Keratinocyte (primary cell): ENCODE data around the gene ARMC10. TPM values are rescaled to one million over a fixed set of nuclear protein-coding genes. Genes with fewer than 3 reads are reported as not detected.

Source experiments
- DNase-seq: peaks from one replicate; pipeline ENCODE4 v3.0.0-alpha.2; 2011; ENCODE audit warnings: low read depth, missing footprints, low spot score
- FAIRE-seq: peaks from 2 replicates; lab custom pipeline; 2011; peaks lifted over from hg19 to GRCh38; lab: Jason Lieb, UNC
- H2AFZ ChIP-seq: 2 replicates; pipeline ENCODE4 v1.6.0; 2012; ENCODE audit warnings: low read length, control low read depth, inconsistent platforms; ENCODE audit not compliant: control insufficient read depth
- H3K27ac ChIP-seq: 2 replicates; pipeline ENCODE4 v1.5.1; 2011; ENCODE audit warnings: low read length; ENCODE audit not compliant: control insufficient read depth, insufficient read depth
- H3K27me3 ChIP-seq: 3 replicates; pipeline ENCODE4 v1.6.0; 2011; ENCODE audit warnings: low read length; ENCODE audit not compliant: control insufficient read depth, insufficient read depth; ENCODE audit errors: extremely low read depth
- H3K36me3 ChIP-seq, 2 experiments: 2 replicates in 1 of 2; 3 replicates in 1 of 2; pipeline ENCODE4 v1.5.1; 2011; ENCODE audit warnings: low read length in 2 of 2, mild to moderate bottlenecking in 1 of 2; ENCODE audit not compliant: control insufficient read depth in 2 of 2, insufficient read depth in 2 of 2; ENCODE audit errors: extremely low read depth in 1 of 2
- H3K4me1 ChIP-seq: 3 replicates; pipeline ENCODE4 v1.5.1; 2011; ENCODE audit warnings: low read length; ENCODE audit not compliant: control insufficient read depth, insufficient read depth; ENCODE audit errors: extremely low read depth
- H3K4me2 ChIP-seq: 3 replicates; pipeline ENCODE4 v1.6.0; 2011; ENCODE audit warnings: low read depth, low read length; ENCODE audit not compliant: control insufficient read depth, insufficient read depth; ENCODE audit errors: extremely low read depth
- H3K4me3 ChIP-seq, 3 experiments: fragments of 200-600 bp in 1 of 3; sonication (generic) in 1 of 3; 2 replicates in 2 of 3; 3 replicates in 1 of 3; pipeline ENCODE4 v1.5.1; 2011 to 2016; ENCODE audit warnings: low read length in 3 of 3, mild to moderate bottlenecking in 3 of 3, control low read depth in 2 of 3, inconsistent platforms in 1 of 3, low read depth in 1 of 3, mixed read lengths in 1 of 3, mixed run types in 1 of 3, moderate library complexity in 1 of 3; ENCODE audit not compliant: control insufficient read depth in 2 of 3, insufficient read depth in 2 of 3; ENCODE audit errors: extremely low read depth in 1 of 3
- H3K79me2 ChIP-seq: 2 replicates; pipeline ENCODE4 v1.6.0; 2012; ENCODE audit warnings: low read length; ENCODE audit not compliant: control insufficient read depth, insufficient read depth
- H3K9ac ChIP-seq: 3 replicates; pipeline ENCODE4 v1.6.0; 2011; ENCODE audit warnings: low read length; ENCODE audit not compliant: control insufficient read depth, insufficient read depth; ENCODE audit errors: extremely low read depth
- H3K9me1 ChIP-seq: 3 replicates; pipeline ENCODE4 v1.6.0; 2011; ENCODE audit warnings: low read length; ENCODE audit not compliant: control insufficient read depth, insufficient read depth; ENCODE audit errors: extremely low read depth
- H3K9me3 ChIP-seq: 2 replicates; pipeline ENCODE4 v1.5.1; 2012; ENCODE audit warnings: low read depth, low read length; ENCODE audit not compliant: control insufficient read depth
- H4K20me1 ChIP-seq: 3 replicates; pipeline ENCODE4 v1.6.0; 2011; ENCODE audit warnings: low read length; ENCODE audit not compliant: control insufficient read depth, insufficient read depth; ENCODE audit errors: extremely low read depth
- CTCF ChIP-seq, 3 experiments: IDR thresholded peaks in 1 of 3; conservative IDR thresholded peaks in 1 of 3; optimal IDR thresholded peaks in 1 of 3; 2 replicates in 2 of 3; 3 replicates in 1 of 3; pipeline versions ENCODE3 to v1.5.1; 2011; ENCODE audit warnings: low read length in 3 of 3, mild to moderate bottlenecking in 3 of 3, moderate library complexity in 2 of 3, control low read depth in 1 of 3, inconsistent platforms in 1 of 3; ENCODE audit not compliant: insufficient read depth in 2 of 3; ENCODE audit errors: extremely low read depth in 1 of 3
- EZH2 ChIP-seq: IDR thresholded peaks from one replicate; pipeline ENCODE4 v1.6.1; 2012; ENCODE audit warnings: inconsistent platforms, mild to moderate bottlenecking, low read length, moderate library complexity
- dilution Hi-C: fragments of 300-500 bp; cut with MboI; formaldehyde crosslinking; loops from one replicate; pipeline ENCODE4 v1.7.0; 2020; ENCODE audit warnings: low sequenced_read_pairs; ENCODE audit not compliant: extremely low pct_ligation_motif_present
- polyA minus RNA-seq, 3 experiments: library from RNA; depleted of rRNA, polyadenylated mRNA; stranded (reverse); fragments of >200 nt; gene quantifications; 1 replicate in 1 of 3; 2 replicates in 1 of 3; 3 replicates in 1 of 3; pipeline ENCODE4 v1.2.3, GENCODE V29; 2011
- polyA plus RNA-seq, 5 experiments: library from polyadenylated mRNA; depleted of rRNA in 3 of 5; stranded (reverse) in 3 of 5; stranded (forward) in 1 of 5; unstranded in 1 of 5; fragments of >200 nt; gene quantifications; 1 replicate in 1 of 5; 2 replicates in 3 of 5; 3 replicates in 1 of 5; pipeline versions ENCODE4 v1.2.1 to v1.2.3, GENCODE V29; 2011 to 2012; ENCODE audit warnings: missing spikeins in 2 of 5, low read depth in 1 of 5, low replicate concordance in 1 of 5

Gene ARMC10
- polyA plus RNA-seq (27.4 to 47.1 TPM (median 31.6 TPM) in 3 replicates), polyA minus RNA-seq (2.9 to 39.4 TPM (median 25.8 TPM) in 3 replicates)
- polyA plus RNA-seq (2011; ENCODE audit: low read depth): 11.6 TPM
- polyA plus RNA-seq (2011; cell fraction: cytosol; rRNA removed): 30.4 and 64.4 TPM in 2 replicates
- polyA plus RNA-seq (2011; cell fraction: nucleus; rRNA removed): 14.2 and 16.0 TPM in 2 replicates
- polyA plus RNA-seq (2012; ENCODE audit: low replicate concordance): 28.3 and 34.8 TPM in 2 replicates
- 45.5 TPM for polyA minus RNA-seq (2011; cell fraction: cytosol; rRNA and poly(A)+ RNA removed)
- 7.1 and 15.8 TPM in 2 replicates for polyA minus RNA-seq (2011; cell fraction: nucleus; rRNA and poly(A)+ RNA removed)

- TF ChIP-seq CTCF (optimal IDR thresholded peaks at IDR 0.05 in 1 of 3, IDR thresholded peaks at IDR 0.05 in 1 of 3, conservative IDR thresholded peaks at IDR 0.05 in 1 of 3; ENCODE audit: extremely low read depth in 1 of 3, insufficient read depth in 2 of 3, low read length in 3 of 3): peak in 2 of 3 experiments; percentile 20 to 49
- no peak for TF ChIP-seq EZH2
- H3K4me2 ChIP-seq: peak within 1 kb of the TSS; percentile 95
- peaks cover 13% of the 10 kb centered on the region for H3K4me1 ChIP-seq
- H3K9me3 ChIP-seq: no peaks in the 10 kb centered on the region
- no peaks in the 10 kb centered on the region for H4K20me1 ChIP-seq
- peaks cover 3% of the 10 kb centered on the region for H3K9me1 ChIP-seq
- H3K27me3 ChIP-seq: no peaks in the 10 kb centered on the region
- dilution Hi-C loops: no loop called here
- H3K79me2 ChIP-seq: peaks cover 32% of the 10 kb centered on the region
- H3K9ac ChIP-seq: peak within 1 kb of the TSS; percentile 77
- DNase-seq (peak; percentile 53), FAIRE-seq (peak; percentile 87)
- peak within 1 kb of the TSS; percentile 81 for H3K27ac ChIP-seq
- peak within 1 kb of the TSS; percentile 66 to 93 (median 91) for H3K4me3 ChIP-seq
- peak within 1 kb of the TSS; percentile 100 for H2AFZ ChIP-seq
- H3K36me3 ChIP-seq: peaks cover 0 to 2% of the 10 kb centered on the region in 2 experiments
Measured at GRCh38 chr7:103074519-103075336, at the start of gene ARMC10, which contains the start of gene FBXL13. TSS of gene ARMC10 (plus strand) at chr7:103075140. CDS start at chr7:103075273, 133 bp downstream. TSS of gene FBXL13 (minus strand) at chr7:103074796.

DNA sequence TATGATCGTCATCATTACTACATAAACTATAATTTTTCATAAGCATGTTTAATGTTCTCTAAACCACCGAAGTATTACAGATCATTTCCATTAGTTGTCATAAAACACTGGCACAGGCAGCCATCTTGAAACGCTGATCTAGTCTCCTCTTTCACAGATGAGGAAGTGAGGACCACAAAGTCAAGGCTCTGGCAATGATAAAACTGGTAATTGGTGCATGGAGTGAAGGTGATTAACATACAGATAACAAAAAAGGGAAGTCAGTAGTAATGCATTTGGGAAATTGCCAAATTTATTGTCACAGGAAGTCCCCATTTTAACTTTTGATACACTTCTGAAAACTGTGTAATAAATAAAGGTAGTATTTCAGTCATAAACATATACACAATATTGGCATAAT is 49.6 kb upstream of the ARMC10 start:
- Histone ChIP-seq H3K36me3 (no peaks in the 10 kb centered on the region), H3K79me2 (no peaks in the 10 kb centered on the region), H3K9me3 (no peaks in the 10 kb centered on the region), H3K27ac (no peak overlapping the region), H3K4me3 (no peak overlapping the region), H4K20me1 (no peaks in the 10 kb centered on the region), H3K27me3 (no peaks in the 10 kb centered on the region), H2AFZ (no peak overlapping the region), H3K4me2 (no peak overlapping the region), H3K9me1 (no peaks in the 10 kb centered on the region), H3K9ac (no peak overlapping the region), H3K4me1 (no peaks in the 10 kb centered on the region)
- FAIRE-seq (no peak), DNase-seq (no peak)
- TF ChIP-seq EZH2 (no peak), CTCF (optimal IDR thresholded peaks at IDR 0.05 in 1 of 3, IDR thresholded peaks at IDR 0.05 in 1 of 3, conservative IDR thresholded peaks at IDR 0.05 in 1 of 3; ENCODE audit: extremely low read depth in 1 of 3, insufficient read depth in 2 of 3, low read length in 3 of 3) (no peak)
- dilution Hi-C loops: no loop called here
